Activated T-cell treated with anti-CD3 and anti-CD28 coated beads for 48 hours (primary cell): ENCODE results near the gene DGCR6L.
A peak's percentile ranks its signal among the peaks of the same experiment; 100 is the strongest.
"Not testable (repeated sequence)": the region's sequence is repeated elsewhere in the genome, so short reads cannot be mapped to it uniquely, and the experiment has no call there.

ENCODE experiments used
- DNase-seq: peaks from one replicate; pipeline ENCODE4 v3.0.0-alpha.2; 2020; ENCODE audit warnings: low read depth

Gene DGCR6L

DNA sequence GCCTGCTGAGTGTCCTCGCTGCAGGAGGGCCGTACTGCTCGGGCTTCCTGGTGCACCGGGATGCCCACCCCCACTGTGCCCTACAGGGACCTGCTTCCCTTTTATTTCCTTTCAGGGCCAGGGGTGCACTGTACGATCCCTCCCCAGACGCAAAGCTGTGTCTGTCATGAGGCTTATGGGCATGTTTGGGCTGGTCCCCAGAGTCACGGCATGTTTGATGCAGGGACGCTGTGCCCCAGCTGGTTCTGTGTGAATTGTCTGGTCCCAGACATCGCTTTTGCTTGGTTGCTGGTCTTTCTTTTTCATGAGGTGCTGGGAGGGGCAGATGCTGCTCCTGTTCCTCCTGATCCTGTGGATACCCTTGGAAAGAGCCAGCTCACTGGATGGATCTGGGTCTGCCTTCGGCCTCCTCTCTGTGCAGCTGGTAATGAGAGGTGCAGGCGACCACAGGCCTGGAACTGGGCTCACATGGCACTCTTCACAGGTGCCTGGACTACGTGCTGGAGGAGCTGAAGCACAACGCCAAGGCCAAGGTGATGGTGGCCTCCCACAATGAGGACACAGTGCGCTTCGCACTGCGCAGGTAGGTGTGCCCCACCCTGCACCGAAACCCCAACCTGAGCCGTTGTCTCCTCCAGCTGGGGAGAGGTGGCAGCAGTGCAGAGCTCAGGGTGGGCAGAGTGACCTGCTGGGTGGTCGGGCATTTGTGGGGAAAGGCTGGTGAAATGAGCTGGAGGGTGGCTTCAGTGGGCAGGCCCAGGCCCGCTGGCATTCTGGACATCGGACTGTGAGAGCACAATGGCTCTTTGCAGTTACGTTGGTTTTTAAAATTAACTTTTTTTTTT lies 10.8 kb downstream of the DGCR6L start:
- not testable (repeated sequence) for DNase-seq

DNA sequence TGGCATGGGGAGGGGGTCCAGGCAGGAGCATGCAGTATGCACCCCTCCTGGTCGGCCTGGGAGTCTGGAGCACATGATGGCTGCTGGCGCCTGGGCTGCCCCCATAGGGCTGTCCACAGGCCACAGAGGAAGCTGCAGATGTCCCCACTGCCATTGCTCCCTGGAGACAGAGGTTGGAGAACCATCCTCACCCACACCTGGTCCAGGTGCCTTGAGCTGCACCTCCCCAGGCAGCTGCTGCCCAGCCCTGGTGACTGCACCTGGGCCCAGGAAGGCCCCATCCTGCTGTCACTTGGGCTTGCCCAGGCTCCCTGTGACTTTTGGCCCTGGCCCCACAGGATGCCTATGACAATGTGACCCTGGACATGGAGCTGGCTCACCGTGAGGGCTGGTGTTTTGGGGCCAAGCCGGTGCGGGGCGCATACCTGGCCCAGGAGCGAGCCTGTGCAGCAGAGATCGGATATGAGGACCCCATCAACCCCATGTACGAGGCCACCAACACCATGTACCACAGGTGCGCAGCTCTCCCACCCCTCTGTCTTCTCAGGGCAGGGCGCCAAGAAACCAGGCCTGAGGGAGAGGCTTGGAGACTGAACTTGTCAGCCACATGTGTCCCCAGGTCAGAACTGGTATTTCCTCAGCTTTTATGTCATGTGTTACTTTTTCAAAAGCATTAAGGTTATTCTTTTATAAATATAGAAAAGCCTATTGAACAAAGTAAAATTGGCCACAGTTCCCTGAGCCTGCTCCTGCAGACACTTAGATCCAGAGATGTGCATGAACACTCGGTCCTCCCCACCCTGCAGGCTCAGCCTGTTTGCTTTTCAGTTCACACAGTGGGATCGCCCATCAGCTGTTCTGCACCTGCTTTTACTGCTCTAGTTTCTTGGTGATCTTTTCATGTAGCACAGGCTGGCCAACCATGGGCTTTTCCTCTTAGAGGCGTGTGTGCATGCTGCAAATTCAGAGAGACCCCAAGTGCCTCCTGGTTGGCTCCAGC lies 12.1 kb downstream of the DGCR6L start:
- DNase-seq, result not testable (repeated sequence)

DNA sequence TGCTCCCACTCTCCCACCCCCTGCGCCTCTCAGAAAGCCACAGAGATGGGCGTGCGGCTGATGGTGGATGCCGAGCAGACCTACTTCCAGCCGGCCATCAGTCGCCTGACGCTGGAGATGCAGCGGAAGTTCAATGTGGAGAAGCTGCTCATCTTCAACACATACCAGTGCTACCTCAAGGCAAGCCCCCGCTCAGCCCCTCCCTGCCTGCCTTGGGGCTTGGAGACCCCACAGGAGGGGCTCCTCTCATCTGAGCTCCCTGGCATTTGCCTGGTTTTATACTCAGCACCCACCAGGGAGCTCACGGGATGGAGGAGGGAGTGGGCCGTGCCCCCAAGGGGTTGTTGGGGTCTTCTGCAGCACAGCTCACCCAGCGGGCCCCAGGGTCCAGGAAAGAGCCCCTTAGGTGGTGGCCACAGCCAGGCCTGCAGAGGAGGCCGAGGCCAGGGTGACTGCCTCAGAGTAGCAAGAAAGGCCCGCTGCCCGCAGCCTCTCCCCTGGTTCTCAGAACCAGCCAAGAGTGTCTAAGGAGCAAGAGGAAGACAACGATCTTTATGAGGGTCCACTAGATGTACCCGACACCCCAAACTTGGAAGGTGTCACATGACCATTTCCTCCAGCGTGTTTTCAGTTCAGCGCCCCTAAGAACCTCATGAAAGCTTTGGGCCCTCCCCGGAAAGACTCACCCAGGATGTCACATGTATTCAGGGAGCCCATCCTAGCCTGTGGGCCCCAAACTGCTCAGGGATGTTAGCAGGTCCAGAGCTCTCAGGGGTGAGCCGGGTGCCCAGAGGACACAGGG lies 13.0 kb downstream of the DGCR6L start:
- DNase-seq, result not testable (repeated sequence)

DNA sequence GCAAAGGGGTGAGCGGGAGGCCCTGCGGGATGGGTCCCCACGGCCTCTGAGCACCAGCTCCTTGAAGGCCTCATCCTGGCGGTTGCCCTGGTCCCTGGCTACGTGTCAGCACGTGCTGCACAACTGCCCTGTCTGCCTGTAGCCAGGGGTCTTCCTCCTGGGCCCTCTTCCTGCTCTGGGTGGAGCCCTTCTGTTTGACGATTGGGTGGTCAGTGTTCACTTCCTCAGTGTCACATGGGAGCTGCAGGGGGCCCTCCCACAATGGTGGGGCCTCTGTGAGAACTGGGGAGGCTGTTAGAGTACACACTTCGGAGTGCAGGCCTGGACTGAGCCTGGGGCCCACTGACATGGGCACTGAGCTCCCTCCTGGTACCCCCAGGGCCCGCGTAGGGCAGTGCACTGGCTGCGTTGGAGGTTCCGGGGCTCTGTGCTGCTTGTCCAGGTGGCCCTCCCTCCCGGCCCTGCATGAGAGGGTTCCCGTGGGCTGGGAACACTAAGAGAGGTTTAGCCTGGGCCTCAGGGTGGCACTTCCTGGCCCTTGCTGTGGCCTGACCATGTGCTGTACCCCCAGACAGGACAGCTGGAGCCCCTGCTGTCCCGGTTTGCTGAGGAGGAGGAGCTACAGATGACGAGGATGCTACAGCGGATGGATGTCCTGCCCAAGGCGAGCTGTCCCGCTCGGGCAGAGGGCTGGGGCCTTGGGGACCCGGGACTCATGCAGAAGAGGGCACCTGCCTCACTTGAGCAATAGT lies 13.8 kb downstream of the DGCR6L start:
- DNase-seq, result no peak

DNA sequence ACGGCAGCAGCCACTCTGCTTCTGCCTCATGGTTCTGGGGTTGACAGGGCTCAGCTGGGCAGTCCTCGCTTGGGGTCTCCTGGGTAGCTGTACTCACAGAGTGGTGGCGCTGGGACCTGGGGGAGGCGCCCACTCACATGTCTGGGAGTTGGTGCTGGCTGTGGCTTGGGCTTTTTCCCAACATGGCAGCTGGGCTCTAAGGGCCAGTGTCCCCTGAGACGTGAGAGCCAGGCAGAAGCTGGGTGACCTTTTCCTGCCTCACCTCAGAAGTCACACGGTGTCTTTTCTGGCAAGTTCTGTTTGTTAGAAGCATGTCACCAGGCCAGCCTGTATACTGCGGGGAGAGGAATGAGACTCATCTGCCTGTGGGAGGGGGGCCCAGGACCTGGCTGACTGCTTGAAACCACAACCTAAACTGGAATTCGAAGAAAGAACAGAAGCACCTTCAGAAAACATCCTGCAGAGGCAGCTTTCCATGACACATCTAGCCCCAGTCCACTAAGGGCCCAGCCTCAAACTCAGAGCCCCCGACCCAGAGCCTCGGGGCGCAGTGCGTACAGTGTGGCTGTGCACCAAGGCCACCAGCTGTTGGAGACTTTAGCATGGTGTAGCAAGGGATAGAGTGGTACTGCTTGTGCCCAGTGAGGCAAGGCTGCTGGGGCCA lies 14.5 kb downstream of the DGCR6L start:
- not testable (repeated sequence) for DNase-seq

DNA sequence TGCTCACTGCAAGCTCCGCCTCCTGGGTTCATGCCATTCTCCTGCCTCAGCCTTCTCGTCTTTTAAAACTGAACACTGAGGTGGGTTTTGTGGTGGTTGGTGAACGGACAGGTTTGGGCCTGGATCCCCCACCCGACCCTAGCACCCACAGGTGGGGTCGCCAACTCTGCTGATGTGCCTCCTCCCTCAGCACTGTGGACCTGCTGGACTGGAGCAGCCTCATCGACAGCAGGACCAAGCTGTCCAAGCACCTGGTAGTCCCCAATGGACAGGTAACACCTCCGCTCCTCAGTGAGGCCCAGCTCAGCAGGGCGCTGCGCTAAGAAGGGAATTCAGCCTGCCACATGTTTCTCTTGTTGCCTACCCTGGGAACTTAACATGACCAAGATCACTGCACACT lies 15.2 kb downstream of the DGCR6L start:
- DNase-seq, result no peak

DNA sequence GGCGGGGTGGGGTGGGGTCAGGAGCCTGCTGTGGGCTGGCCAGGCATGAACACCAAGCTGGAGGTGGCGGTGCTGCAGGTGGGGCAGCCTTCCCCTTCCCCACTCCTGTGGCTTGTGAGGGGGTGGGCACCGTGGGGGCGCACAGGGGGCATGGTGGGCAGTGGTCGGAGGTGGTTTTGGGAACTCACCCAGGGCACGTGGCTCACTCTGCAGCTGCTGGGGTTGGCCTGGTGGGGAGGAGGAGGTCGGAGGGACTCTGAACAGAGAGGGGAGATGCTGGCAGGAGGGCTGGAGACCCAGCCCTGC lies 16.7 kb downstream of the DGCR6L start:
- not testable (repeated sequence) for DNase-seq

DNA sequence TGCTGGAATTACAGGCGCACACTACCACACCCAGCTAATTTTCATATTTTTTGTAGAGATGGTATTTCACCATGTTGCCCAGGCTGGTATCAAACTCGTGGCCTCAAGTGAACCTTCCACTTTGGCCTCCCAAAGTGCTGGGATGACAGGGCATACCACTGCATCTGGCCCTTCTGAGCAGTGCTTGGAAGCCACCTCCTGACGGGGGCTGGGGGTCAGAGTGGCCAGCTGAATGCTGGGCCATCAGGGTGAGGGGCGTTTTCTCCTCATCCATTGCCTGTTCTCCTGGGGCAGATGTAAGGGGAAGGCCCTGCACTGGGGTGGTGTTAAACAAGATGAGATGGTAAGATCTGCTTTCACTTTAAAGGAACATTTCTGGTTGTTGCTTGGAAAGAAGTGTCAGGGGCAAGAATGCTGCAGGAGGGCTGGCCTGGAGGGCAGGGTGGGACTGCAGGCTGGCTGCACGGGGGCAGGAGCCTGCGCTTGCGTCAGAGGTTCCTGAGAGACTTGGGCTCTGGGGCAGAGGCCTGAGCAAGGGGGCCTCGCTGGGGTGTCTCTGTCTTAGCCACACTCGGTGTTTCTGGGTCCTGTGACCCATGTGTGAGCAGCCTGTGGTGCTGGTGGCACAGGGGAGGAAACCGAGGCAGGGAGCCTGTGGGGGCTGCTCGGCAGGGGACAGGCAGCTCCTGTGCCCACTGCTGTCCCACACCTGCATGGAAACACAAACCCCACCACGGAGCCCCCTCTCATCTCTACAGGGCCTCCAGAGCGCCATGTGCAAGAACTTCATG lies 17.2 kb downstream of the DGCR6L start:
- no peak for DNase-seq

DNA sequence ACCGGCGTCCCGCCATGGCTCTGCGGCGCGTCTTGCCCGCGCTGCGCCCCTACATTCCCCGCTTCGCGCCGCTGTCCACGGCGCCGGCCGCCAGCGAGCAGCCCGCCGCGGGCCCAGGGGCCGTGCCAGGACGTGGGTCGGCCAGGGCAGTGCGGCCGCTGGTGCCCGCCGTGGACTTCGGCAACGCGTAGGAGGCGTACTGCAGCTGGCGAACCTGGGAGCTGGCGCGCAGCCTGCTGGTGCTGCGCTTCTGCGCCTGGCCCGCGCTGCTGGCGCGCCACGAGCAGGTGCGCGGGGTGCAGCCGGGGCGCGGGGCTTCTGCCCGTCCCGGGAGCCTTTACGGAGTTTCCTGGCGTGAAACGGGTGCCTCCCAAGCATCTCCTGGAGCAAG lies 20.1 kb downstream of the DGCR6L start:
- DNase-seq, result no peak

DNA sequence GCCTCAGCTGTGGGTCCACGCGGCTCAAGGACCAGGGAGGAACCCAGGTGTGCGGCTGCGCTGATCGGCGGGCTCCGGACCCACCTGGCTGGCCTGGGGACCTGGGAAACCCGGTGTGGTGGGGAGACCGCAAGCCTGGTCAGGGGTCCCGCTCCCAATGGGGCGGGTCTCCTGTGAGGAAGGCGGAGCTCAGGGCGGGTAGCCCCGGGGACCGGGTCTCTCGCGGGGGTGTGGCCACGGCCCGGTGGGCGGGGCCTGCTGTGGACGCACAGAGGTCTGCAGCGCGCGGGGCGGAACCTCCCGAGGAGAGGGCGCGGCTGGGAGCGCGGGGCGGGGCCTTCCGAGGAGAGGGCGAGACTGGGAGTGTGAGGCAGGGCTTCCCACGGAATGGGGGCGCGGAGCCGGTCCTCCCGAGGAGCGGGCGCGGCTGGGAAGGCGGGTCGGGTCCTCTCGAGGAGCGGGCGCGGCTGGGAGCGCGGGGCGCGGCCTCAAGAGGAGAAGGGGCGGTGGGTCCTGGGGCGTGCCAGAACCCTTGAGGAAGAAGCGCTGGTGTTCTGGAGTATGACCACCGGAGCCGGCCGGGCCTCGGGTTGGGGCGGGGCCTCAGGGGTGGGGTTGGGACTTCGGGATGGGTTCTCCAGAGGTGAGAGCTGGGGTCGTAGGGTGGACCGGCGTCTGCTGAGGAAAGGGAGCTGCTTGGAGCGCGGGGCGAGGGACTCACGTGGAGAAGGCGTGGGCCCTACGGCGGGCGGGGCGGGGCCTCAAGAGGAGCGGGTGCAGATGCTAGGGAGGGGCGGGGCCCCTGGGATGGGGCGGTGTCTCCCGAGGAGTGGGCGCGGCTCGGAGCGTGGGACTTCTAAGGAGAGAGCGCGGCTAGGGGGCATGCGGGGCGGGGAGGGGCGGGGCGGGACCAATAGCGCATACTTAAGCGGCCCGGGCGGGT lies 20.8 kb downstream of the DGCR6L start:
- DNase-seq, result peak; percentile 87

DNA sequence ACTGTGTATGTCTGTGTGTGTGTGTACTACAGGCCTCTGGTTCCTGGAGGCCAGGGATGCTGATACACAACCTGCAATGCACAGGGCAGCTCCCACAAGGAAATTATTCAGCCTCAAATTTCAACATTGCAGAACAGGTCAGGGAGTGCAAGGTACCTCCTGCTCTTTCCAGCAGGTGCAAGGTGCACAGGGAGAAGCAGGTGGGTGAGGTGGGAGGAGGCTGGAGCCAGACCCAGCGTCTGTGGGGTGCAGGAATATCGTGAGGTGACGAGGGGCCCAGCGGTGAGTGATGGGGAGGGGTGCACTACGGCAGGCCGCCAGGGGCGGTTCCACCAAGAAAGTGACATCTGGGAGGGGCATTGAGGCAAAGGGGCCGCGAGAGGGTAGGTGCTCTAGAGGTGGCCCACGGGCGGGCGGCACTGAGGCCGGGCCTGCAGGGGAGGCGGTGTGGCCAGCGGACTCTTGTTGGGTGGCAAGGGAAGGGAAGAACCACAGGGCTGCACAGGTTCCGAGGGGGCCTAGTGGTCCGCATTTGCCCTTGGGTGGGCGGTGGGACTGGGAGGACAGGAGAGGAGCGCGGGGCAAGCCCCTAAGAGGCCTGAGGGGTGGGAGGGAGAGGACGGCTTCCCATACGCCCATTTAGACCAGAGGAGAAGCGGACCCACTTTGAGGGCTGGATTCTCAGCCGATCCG lies 21.6 kb downstream of the DGCR6L start:
- no peak for DNase-seq

DNA sequence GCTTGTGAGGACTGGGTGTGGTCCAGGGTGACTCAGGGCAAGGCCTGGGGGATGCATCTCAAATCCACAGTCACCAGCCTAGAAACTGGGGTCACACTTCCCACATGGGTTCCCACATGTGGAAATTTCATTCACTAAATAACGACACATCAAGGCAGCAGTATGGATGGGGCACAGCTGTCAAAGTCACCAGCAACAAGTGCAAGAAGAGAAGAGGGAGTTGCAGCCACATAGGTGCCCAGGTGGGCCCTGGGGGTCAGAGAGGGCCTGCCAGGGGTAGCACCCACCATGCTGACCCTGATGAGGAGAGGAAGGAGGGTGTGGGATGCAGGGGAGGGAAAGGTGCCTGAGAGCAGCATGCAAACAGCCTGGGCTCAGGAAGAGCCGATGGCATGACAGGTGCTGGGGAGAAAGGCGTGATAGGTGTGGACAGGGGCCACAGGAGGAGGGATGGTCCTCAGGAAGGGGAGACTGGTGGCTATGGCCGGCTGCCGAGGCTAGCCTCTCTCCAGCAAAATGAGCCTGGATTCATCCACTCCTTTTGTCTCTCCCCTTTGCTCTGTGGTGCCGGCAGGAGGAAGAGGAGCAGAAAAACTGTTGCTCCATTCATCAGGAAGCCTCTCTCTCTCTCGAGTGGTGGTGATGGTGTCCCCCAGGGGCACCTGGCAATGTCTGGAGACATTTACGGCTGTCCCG lies 22.3 kb downstream of the DGCR6L start:
- no peak for DNase-seq

DNA sequence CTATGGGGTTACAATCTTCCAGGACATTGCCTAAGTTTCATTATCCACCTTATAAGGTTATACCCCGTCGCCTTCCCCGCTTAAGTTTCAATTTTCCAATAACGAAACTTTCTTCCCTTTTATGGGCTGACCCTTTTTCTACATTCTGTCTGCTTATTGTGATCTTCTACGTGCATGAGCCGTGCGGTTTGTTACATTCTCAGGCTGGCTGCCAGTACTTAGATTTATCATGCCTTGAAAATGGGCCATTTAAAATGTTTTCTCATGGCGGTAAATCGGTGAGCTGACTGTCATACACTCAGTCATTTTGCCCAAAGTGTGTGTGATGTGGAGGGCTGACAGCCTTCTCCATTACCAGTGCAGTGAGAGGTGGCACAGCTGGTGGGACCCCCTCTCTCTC lies 23.3 kb downstream of the DGCR6L start:
- DNase-seq, result no peak

DNA sequence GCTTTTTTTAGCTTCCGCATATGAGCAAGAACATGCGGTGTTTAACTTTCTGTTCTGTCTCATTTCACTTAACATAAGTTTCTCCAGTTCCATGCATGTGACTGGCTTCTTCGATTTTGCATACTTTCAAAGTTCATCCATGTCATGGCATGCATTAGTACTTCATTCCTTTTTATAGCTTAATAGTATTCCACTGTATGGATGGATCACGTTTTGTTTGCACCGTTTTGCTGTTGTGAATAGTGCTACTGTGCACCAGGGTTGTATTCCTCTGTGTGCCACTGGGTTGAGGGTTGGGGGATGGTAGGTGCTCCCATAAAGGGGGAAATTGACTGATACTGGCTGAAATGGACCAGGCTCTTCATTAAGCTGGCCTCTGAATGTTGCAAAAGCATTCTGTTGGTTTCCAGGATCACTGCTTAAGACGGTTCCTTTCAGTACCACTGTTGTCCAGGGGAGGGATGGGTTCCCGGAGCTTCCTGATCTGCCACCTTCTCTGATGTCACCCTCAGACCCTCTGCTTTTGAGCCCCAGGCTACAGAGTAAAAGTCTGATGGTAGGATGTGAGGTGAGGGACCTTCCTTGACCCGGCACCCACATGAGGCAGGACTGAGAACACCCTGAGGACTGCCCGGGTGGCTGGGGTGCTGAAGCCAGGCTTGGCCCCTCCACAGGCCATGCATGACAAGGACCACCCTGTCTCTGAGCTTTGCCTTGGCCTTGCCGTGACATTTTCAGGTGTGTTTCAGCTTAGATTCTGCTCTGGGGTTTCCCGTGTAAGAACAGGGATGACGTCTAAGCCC lies 24.4 kb downstream of the DGCR6L start:
- no peak for DNase-seq

DNA sequence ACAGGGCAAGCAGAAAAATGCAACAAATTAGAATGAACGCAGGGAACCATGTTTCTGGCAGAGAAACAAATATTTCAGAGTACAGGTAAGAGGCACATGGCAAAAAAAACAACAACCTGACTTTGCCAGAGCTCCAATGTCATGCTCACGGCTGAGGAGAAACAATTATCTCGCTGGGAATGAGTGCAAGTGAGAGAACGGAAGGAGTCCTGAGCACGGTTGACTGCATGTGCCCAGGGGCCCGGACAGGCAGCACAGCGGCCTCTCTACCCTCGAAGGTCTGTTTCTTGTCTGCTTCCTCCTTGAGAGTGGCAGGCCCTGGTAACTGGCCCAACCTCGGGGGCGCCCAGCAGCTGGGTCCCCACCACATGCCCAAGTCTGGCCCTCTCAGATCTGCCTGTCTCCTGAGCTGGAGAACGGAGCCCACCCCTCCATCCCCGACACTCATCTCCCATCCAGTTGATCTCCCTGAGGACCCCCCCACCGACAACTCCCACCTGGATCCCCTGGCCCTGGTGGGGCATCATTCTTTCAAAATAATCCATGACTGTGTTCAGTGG lies 27.1 kb downstream of the DGCR6L start:
- DNase-seq, result no peak

DNA sequence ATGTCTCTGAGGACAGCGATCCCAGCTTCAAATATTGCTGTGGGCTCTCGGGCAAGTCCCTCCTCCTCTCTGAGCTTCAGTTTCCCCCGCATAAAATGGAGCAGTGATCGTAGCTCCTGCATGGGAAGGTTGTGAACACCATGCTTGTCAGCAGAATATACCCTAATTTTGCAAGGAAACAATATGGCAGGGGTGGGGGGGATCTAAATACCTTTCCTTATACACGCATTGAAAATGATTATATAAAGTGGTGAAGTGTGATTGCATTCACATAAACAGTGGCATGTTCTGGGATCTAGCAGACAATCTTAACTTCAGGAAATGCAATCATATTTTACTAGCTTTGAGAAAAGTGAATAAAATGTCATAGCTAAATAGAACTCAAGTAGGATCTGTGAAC lies 27.8 kb downstream of the DGCR6L start:
- DNase-seq, result no peak
